ENCODE data around the gene CNOT3.

Gene CNOT3

GRCh38 chr19:54124393-54124792 is 13.2 kb upstream of the CNOT3 start:
- no peak for DNase-seq (ENCODE audit: low read depth in 2 of 2)
- no peak for TF ChIP-seq CTCF (IDR thresholded peaks at IDR 0.05; ENCODE audit: low read depth, low read length)
- H3K4me3 ChIP-seq (replicated peaks in 1 of 2; ENCODE audit: low read depth in 2 of 2, low read length in 2 of 2), result no peak overlapping the region

GRCh38 chr19:54125713-54126112 is 11.8 kb upstream of the CNOT3 start:
- DNase-seq (ENCODE audit: low read depth in 2 of 2), result no peak
- no peak overlapping the region for H3K4me3 ChIP-seq (replicated peaks in 1 of 2; ENCODE audit: low read depth in 2 of 2, low read length in 2 of 2)
- TF ChIP-seq CTCF (IDR thresholded peaks at IDR 0.05; ENCODE audit: low read depth, low read length), result no peak

- no peak overlapping the region for H3K4me3 ChIP-seq (replicated peaks in 1 of 2; ENCODE audit: low read depth in 2 of 2, low read length in 2 of 2)
- DNase-seq (ENCODE audit: low read depth in 2 of 2), result no peak
- TF ChIP-seq CTCF (IDR thresholded peaks at IDR 0.05; ENCODE audit: low read depth, low read length), result no peak
These were observed 9.7 kb upstream of the CNOT3 start for GRCh38 chr19:54127688-54128440.

GRCh38 chr19:54128441-54128725 is 9.2 kb upstream of the CNOT3 start:
- H3K4me3 ChIP-seq (replicated peaks in 1 of 2; ENCODE audit: low read depth in 2 of 2, low read length in 2 of 2), result no peak overlapping the region
- no peak for DNase-seq (ENCODE audit: low read depth in 2 of 2)
- no peak for TF ChIP-seq CTCF (IDR thresholded peaks at IDR 0.05; ENCODE audit: low read depth, low read length)

- no peak overlapping the region for H3K4me3 ChIP-seq (replicated peaks in 1 of 2; ENCODE audit: low read depth in 2 of 2, low read length in 2 of 2)
- no peak for DNase-seq (ENCODE audit: low read depth in 2 of 2)
- no peak for TF ChIP-seq CTCF (IDR thresholded peaks at IDR 0.05; ENCODE audit: low read depth, low read length)
These were observed 8.6 kb upstream of the CNOT3 start for GRCh38 chr19:54128796-54129616.

- DNase-seq (ENCODE audit: low read depth in 2 of 2), result no peak
- no peak for TF ChIP-seq CTCF (IDR thresholded peaks at IDR 0.05; ENCODE audit: low read depth, low read length)
- no peak overlapping the region for H3K4me3 ChIP-seq (replicated peaks in 1 of 2; ENCODE audit: low read depth in 2 of 2, low read length in 2 of 2)
These were observed 8.0 kb upstream of the CNOT3 start for GRCh38 chr19:54129617-54129996.
